ENCODE data around the gene MSI2.

The MSI2 gene

DNA sequence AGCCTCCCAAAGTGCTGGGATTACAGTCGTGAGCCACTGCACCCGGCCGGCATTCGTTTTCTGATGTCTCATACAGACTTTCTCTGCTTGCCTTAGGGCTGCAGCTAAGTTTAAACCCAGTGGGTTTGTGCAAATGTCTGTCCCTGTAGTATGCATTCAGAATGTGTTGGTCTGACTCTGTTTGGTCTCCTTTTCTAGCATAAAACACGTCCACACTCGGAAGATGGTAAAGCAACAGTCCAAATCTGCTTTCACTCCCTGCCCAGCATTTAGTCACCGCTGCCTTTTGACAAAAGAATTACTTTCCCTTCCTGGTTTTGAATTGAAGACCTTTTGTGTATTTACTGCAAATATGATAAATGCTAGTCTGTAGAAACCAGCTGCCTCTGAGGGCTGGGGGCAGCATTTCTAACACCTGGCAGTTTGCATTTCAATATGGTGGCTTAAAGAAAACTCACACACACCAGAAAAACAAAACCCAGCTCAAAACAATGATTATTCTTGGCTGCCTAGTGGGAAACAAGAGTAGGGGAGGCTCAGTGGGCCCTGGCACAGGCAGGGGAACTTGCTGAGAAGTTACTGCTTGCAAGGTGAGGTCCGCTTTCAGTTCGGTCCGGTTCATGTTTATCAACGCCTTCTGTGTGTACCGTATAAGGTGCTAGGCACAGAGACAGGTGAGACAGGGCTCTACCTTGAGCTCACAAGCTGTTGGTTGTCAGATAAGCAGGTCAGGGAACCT, 56.9 kb downstream of the MSI2 start:
- in situ Hi-C loops (cut with MboI; ENCODE audit: low sequenced_read_pairs): no loop called here

GRCh38 chr17:57315061-57316015, 59.0 kb downstream of the MSI2 start:
- in situ Hi-C loops (cut with MboI; ENCODE audit: low sequenced_read_pairs): no loop called here

DNA sequence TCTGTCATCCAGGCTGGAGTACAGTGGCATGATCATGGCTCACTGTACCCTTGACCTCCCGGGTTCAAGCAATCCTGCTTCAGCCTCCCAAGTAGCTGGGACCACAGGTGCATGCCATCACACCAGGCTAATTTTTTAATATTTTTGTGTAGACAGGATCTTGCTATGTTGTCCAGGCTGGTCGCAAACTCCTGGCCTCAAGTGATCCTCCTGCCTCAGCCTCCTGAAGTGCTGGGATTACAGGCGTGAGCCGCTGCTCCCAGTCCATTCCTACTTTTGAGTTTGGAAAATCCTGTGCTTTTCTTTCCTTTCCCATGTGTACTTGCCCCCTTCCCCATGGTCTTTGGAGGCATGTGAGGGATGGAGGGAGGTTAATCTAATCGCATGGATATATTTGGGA, 60.0 kb downstream of the MSI2 start:
- in situ Hi-C loops (cut with MboI; ENCODE audit: low sequenced_read_pairs): no loop called here

- in situ Hi-C loops (cut with MboI; ENCODE audit: low sequenced_read_pairs): no loop called here
These were observed 60.8 kb downstream of the MSI2 start for GRCh38 chr17:57317079-57317478.

GRCh38 chr17:57318913-57319312, 62.6 kb downstream of the MSI2 start:
- in situ Hi-C loops (cut with MboI; ENCODE audit: low sequenced_read_pairs): no loop called here

DNA sequence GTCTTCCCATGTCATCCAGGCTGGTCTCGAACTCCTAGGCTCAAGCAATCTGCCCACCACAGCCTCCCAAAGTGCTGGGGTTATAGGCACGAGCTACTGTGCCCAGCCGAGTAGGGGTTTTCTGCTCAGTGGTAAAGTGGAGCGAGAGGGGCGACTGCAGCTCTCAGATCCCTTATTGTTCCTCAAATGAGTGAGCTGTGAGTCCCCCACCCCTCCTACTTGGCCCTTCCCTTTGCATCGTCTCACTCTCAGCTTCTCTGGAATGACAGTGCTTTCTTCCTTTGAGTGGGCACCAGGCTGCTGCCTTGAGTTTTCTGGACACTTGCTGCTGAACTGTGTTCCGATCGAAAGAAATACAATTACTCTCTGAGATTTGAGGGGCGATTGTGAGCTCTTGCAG, 63.5 kb downstream of the MSI2 start:
- in situ Hi-C loops (cut with MboI; ENCODE audit: low sequenced_read_pairs): no loop called here

- in situ Hi-C loops (cut with MboI; ENCODE audit: low sequenced_read_pairs): no loop called here
These were observed 67.1 kb downstream of the MSI2 start for GRCh38 chr17:57323391-57323790.

DNA sequence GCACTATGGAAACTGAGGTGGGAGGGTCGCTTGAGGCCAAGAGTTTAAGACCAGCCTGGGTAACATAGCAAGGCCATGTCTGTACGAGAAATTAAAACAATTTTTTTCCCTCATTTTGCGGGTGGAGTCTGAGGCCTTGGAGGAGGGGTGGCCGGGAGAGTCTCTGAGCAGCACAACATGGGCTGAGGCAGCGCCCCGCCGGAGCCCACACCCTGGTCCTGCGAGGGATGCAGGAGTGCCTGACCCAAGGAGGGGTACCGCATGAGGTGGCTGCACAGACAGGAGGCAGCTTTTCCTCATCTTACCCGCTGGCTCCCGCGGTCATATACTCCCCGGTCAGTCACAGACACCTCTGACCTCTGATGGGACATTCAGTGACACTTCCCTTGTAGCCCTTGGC, 67.7 kb downstream of the MSI2 start:
- in situ Hi-C loops (cut with MboI; ENCODE audit: low sequenced_read_pairs): no loop called here

GRCh38 chr17:57324631-57325030, 68.3 kb downstream of the MSI2 start:
- in situ Hi-C loops (cut with MboI; ENCODE audit: low sequenced_read_pairs): no loop called here

DNA sequence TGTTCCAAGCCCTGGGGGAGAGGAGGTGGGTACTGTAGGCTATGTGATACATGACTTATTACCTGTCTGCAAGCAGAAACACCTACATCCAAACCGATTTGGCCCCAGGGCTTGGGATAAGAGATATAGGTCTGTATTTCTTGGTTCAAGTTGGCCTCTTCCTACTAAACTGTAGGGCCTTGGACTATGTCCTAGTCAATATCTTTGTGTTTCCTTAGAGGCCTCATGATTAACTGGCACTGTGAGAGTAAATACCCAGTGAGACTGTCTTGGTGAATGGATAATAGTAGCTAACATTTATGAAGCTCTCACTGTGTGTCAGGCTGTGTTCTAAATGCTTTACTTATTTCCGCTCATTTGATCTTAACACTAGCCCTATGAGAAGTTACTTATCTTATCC, 70.0 kb downstream of the MSI2 start:
- in situ Hi-C loops (cut with MboI; ENCODE audit: low sequenced_read_pairs): no loop called here

GRCh38 chr17:57326764-57327163, 70.4 kb downstream of the MSI2 start:
- in situ Hi-C loops (cut with MboI; ENCODE audit: low sequenced_read_pairs): no loop called here

DNA sequence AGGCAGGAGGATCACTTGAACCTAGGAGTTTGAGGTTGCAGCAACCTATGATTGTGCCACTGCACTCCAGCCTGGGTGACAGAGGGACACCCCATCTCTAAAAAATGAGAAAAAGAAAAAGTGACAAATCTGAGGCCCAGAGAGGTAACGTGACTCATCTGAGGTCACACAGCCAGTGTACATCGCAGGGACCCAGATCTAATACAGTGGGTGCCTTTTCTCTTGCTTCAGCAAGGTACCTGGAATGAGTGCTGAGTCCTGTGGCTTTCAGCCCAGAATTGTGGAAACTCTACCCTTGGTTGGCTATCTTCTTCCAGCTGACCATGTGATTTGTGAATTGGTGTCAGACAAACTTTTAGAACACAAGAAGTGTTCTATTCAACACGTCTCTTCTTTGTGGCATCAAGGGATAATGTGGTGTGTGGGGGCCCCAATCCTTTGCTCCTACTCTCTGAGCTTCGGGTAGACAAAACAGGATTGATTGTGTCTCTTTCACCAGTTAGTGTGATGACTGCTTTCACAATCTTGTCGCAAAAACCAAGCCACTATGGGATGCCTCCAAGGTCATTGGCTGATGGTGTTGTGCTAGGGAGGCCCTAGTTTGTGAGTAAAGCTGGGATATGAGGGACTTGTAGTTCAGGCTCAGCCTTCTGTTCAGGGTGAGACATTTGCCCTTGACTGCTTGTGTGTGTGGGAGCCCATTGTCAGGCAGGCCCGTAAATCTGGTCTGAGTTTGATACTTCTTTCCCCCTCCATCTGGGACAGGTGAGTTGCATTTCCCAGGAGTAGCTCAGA, 71.0 kb downstream of the MSI2 start:
- in situ Hi-C loops (cut with MboI; ENCODE audit: low sequenced_read_pairs): no loop called here

GRCh38 chr17:57328109-57328882, 72.0 kb downstream of the MSI2 start:
- in situ Hi-C loops (cut with MboI; ENCODE audit: low sequenced_read_pairs): no loop called here

- in situ Hi-C loops (cut with MboI; ENCODE audit: low sequenced_read_pairs): no loop called here
These were observed 73.3 kb downstream of the MSI2 start for GRCh38 chr17:57329380-57330214.

DNA sequence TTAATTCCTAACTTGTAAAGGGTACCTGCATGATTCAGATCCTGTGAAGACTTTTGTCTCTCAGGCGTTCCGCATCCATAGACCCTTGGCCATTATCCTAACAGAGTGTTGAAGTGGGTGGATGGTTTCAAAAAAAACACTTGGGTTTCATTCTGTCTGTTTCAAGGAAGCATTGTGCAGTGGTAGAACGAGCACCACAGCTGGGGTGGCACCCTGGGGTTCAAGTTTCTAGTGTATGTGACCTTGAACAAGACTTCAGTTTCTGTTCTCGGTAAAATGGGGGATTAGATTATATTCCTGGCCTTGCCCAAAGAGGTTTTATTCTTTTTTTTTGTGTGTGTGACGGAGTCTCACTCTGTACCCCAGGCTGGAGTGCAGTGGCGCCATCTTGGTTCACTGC, 74.3 kb downstream of the MSI2 start:
- in situ Hi-C loops (cut with MboI; ENCODE audit: low sequenced_read_pairs): no loop called here

- in situ Hi-C loops (cut with MboI; ENCODE audit: low sequenced_read_pairs): no loop called here
These were observed 75.1 kb downstream of the MSI2 start for GRCh38 chr17:57331423-57331822.

DNA sequence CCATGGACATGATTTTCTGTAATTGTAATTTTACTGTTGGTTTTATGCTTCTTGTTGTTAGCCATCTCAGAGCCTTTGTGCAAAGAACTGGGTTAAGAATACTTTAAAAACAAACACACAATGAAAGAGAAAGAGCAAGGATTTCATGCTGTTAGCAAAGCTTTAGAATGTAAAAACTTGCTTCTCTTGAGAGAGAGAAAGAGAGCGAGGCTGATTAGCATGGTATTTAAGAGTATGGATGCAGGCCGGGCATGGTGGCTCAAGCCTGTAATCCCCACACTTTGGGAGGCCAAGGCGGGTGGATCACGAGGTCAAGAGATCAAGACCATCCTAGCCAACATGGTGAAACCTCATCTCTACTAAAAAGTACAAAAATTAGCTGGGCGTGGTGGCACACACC, 76.2 kb downstream of the MSI2 start:
- in situ Hi-C loops (cut with MboI; ENCODE audit: low sequenced_read_pairs): no loop called here

- in situ Hi-C loops (cut with MboI; ENCODE audit: low sequenced_read_pairs): no loop called here
These were observed 79.0 kb downstream of the MSI2 start for GRCh38 chr17:57335195-57335792.

DNA sequence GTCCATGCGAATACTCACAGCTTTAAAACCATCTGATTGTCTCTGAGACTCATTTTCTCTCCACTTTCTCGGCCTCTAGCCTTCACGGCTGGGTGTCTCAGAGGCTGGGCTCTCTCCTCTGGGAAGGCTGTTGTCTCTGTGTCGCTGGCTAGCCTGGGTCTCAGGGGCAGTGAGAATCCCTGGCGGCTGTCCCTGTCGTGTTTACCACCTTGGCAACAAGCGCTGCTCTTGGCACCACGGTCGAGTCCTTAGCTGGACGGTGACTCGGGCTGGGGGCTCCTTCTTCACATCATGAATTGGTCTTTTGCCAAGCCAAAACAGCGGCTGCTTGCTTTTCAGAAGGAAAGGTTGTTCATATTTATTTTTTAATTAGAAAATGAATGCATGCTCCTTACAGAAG, 81.1 kb downstream of the MSI2 start:
- in situ Hi-C loops (cut with MboI; ENCODE audit: low sequenced_read_pairs): no loop called here
